Large intestine (tissue), 3 donors: ENCODE results near the gene C9. TPM values are rescaled to one million over a fixed set of nuclear protein-coding genes. Genes with fewer than 3 reads are reported as not detected.

Source experiments
- DNase-seq, 2 donors: peaks; one replicate each; pipeline versions ENCODE4 v3.0.0 to v3.0.0-alpha.2; 2013
- H3K27ac ChIP-seq: one replicate; pipeline ENCODE4 v1.5.1; 2013; ENCODE audit warnings: low read length
- H3K27me3 ChIP-seq: 2 replicates; pipeline ENCODE4 v1.6.1; 2013; ENCODE audit warnings: low read length; ENCODE audit not compliant: control insufficient read depth, insufficient read depth
- H3K36me3 ChIP-seq: 2 replicates; pipeline ENCODE4 v1.6.1; 2013; ENCODE audit warnings: low read length; ENCODE audit not compliant: control insufficient read depth, insufficient read depth
- H3K4me1 ChIP-seq: one replicate; pipeline ENCODE4 v1.6.1; 2013; ENCODE audit warnings: low read length; ENCODE audit not compliant: control insufficient read depth, insufficient read depth
- H3K4me3 ChIP-seq: one replicate; pipeline ENCODE4 v1.5.1; 2013; ENCODE audit warnings: low read length
- H3K9me3 ChIP-seq: one replicate; pipeline ENCODE4 v1.6.1; 2013; ENCODE audit warnings: mild to moderate bottlenecking, low read depth, low read length, moderate library complexity; ENCODE audit not compliant: control insufficient read depth
- WGBS: methylation state at CpG from one replicate; pipeline ENCODE4 v1.1.5; 2013; ENCODE audit warnings: low lambda C conversion rate; ENCODE audit not compliant: insufficient coverage; 5-methylcytosine and 5-hydroxymethylcytosine counted together
- polyA plus RNA-seq: library from polyadenylated mRNA; unstranded; fragments of 120-200 nt; gene quantifications from one replicate; pipeline ENCODE4 v1.2.1, GENCODE V29; 2013

C9 gene
- polyA plus RNA-seq, 1 donor, result 0.04 TPM

DNA sequence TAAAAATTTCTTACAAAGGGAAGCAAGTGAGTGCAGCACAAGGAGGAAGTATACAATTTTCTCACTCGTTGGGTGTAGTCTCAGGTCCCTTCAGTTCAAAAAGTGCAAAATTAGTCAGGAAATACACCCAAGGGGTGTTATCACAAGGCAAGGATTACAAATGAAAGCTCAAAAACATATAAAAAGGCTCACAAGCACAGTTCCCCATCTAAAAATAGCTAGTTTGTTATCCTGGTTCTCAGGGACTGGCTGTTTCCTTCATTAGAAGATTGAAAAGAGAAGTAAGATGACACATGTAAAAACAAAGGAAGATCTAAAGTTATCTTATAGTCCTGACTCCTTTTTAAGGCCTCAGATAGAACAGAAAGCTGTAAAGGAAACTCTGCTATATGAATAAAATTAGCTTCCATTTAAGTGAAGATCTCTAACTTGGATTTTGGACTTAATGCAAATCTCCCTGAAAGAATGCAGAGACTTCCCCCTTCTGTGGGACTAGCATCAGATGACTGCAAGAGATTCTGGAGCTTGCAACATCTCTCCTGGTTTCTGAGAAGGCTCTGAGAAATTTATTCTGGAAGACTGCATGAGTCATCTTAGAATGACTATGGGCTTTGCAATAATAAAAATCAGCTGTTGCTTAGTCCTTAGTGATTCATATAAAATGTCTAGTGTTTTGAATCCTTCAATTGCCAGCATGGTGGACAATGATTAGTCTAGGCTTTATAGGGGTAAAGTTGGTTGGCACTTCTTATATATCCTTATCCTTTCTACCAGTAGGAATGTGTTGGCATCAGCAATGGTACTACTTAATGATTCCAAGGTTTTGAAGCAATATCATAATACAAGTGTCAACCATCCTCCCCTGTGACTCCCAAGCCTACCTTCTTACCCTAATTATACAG is 35.1 kb upstream of the C9 start:
- Histone ChIP-seq H3K4me1 (peaks cover 48% of the 10 kb centered on the region), H3K9me3 (no peaks in the 10 kb centered on the region), H3K4me3 (no peak overlapping the region), H3K36me3 (peaks cover 13% of the 10 kb centered on the region), H3K27me3 (no peaks in the 10 kb centered on the region), H3K27ac (peak overlapping the region; percentile 99)
- no CpG with 5 or more reads among the region's 1 CpG for WGBS
- peak; percentile 91 to 94 for DNase-seq

DNA sequence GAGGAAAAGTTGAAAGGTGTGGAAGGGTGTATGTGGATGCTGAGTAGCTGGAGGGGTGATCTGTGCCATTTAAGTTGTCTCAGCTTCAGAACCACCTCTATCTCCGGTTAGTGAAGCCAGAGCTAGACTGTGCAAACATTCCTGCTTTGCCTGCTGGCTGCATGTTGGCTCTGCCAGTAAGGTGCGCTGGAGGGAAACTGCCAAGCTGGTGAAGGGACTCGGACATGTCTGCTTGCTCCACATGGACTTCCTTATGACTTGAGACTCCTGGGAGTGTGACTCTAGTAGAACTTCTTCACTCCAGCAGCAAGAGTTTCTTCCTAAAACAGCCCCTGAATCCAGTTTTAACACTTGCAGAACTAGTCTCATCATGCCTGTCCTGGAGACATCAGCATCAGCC is 32.5 kb upstream of the C9 start:
- Histone ChIP-seq H3K27ac (peak overlapping the region; percentile 99), H3K36me3 (peaks cover 34% of the 10 kb centered on the region), H3K9me3 (no peaks in the 10 kb centered on the region), H3K4me3 (no peak overlapping the region), H3K27me3 (no peaks in the 10 kb centered on the region), H3K4me1 (peaks cover 37% of the 10 kb centered on the region)
- no CpG with 5 or more reads among the region's 3 CpGs for WGBS
- no peak for DNase-seq

DNA sequence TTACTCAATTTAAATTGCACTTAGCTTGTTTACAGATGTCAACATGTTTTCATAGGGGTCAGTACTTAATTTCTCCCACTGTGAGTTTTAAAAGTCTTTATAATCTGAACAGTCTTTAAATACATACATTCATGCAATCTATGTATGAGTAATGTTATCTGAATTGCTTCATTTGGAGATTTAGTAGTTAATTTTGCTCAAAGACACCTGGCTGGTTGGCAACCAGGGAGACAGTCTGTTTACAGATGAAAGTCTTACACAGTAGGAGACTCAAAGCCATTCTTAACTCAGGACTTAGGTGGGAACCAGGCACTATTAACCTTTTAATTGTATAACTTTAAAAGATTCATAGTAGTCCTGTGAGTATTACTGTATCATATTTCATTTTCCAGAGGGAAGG is 31.2 kb upstream of the C9 start:
- Histone ChIP-seq H3K4me3 (no peak overlapping the region), H3K36me3 (peaks cover 44% of the 10 kb centered on the region), H3K4me1 (peaks cover 32% of the 10 kb centered on the region), H3K9me3 (no peaks in the 10 kb centered on the region), H3K27ac (peak overlapping the region; percentile 11), H3K27me3 (no peaks in the 10 kb centered on the region)
- no peak for DNase-seq

DNA sequence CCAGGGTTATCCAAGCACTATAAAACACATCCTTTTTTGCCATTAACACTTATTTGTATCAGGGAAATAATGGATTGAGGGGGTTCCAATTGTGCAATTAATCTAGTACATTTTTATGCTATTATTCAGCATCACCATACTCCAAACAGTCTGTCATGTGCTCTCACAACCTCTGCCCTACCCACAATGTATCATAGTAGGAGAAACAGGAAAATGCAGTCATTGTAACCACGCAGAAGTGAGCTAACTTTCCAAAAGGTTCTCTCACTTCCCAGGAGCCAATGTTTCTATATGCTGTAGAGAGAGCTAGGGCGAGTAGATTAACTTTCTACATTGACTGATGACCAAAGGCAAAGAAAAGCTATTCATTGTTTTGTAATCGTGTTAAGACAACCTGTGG is 30.7 kb upstream of the C9 start:
- no peaks in the 10 kb centered on the region for H3K27me3 ChIP-seq
- WGBS, result no CpG with 5 or more reads among the region's 3 CpGs
- DNase-seq, result no peak
- H3K4me3 ChIP-seq, result no peak overlapping the region
- H3K36me3 ChIP-seq, result peaks cover 50% of the 10 kb centered on the region
- peaks cover 27% of the 10 kb centered on the region for H3K4me1 ChIP-seq
- H3K9me3 ChIP-seq, result no peaks in the 10 kb centered on the region
- peak overlapping the region; percentile 11 for H3K27ac ChIP-seq

DNA sequence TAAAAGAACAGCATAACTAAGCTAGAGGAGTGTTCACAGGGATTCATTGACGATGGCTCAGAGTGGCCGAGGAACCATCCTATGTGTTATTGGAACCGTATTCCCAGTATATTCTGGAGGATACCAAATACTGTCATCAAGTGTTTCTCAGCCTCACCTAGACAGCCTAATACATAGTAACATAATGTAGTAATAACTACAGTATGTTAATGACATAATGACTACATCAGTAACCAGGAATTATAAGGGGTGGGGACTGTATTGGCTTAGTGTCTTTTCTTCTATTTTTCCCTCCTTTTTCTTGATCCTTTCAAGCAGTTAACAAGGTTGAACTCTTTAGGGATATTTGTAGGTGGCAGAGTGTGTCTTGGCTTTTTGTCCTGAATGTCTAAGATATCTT is 26.6 kb upstream of the C9 start:
- Histone ChIP-seq H3K27me3 (no peaks in the 10 kb centered on the region), H3K9me3 (no peaks in the 10 kb centered on the region), H3K36me3 (peaks cover 62% of the 10 kb centered on the region), H3K4me3 (no peak overlapping the region), H3K27ac (no peak overlapping the region), H3K4me1 (no peaks in the 10 kb centered on the region)
- no peak for DNase-seq
- no CpG with 5 or more reads among the region's 3 CpGs for WGBS

DNA sequence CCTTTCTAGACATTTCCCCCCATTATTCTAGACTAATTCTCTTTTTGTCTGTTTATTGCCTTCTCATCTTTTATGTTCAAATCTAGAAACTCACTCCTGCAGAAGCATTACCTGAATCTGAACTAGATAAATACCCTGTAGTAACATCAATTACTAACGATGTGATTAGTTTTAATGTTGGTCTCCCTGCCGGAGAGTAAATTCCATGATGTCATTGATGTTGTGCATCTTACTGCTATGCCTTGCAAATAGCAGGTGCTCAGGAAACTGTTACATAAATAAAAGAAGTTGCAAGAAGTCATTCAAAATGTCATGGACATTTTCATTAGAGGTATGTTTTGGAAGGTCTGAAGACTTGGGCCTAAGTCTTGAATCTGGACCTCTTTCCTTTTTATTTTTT is 23.0 kb upstream of the C9 start:
- no peak for DNase-seq
- WGBS, result 100% methylated on average over 2 of the region's 2 CpGs

DNA sequence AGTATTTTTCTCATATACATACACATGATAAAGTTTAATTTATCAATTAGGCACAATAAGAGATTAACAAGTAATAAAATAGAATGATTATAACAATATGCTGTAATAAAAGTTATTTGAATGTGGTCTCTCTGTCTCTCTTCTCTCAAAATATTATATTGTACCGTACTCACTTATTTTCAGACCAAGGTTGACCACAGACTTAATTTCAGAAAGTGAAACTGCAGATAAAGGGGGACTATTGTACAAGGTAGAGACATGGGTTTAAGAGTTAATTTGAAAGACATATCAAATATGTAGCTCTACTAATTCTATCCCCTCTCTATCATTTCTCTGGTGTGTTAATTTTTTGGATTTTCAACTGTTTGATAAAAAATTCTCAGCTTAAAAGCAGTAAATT is 20.0 kb upstream of the C9 start:
- WGBS, result no CpG with 5 or more reads among the region's 1 CpG
- Histone ChIP-seq H3K36me3 (peaks cover 72% of the 10 kb centered on the region), H3K27ac (no peak overlapping the region), H3K4me3 (no peak overlapping the region), H3K9me3 (no peaks in the 10 kb centered on the region), H3K27me3 (no peaks in the 10 kb centered on the region), H3K4me1 (no peaks in the 10 kb centered on the region)
- DNase-seq, result no peak

More for the DNA sequence above, 23.0 kb upstream of the C9 start:
- H3K9me3 ChIP-seq, result no peaks in the 10 kb centered on the region
- H3K27me3 ChIP-seq, result no peaks in the 10 kb centered on the region
- no peak overlapping the region for H3K4me3 ChIP-seq
- no peaks in the 10 kb centered on the region for H3K4me1 ChIP-seq
- no peak overlapping the region for H3K27ac ChIP-seq
- peaks cover 70% of the 10 kb centered on the region for H3K36me3 ChIP-seq

DNA sequence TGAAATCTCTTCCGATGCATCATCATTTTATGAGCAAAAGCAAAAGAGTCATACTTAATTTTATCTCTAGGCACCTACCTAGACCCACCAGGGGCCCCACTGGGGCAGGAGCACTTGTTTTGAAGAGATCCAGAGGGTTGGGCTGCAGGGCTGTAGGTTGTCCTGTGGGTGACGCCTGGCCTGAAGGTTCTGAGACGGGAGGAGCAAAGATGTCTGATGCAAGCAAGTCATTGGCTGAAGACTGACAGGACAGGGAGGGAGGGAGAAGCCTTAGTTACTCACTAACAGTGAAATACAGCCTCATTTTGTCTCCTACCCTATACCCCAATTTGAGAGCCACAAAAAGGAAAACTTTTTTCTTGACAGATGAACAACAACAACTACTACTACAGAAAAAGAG is 17.1 kb upstream of the C9 start:
- Histone ChIP-seq H3K4me3 (no peak overlapping the region), H3K27me3 (no peaks in the 10 kb centered on the region), H3K9me3 (no peaks in the 10 kb centered on the region), H3K27ac (no peak overlapping the region), H3K4me1 (no peaks in the 10 kb centered on the region), H3K36me3 (peaks cover 79% of the 10 kb centered on the region)
- no peak for DNase-seq
- WGBS, result no CpG with 5 or more reads among the region's 3 CpGs

DNA sequence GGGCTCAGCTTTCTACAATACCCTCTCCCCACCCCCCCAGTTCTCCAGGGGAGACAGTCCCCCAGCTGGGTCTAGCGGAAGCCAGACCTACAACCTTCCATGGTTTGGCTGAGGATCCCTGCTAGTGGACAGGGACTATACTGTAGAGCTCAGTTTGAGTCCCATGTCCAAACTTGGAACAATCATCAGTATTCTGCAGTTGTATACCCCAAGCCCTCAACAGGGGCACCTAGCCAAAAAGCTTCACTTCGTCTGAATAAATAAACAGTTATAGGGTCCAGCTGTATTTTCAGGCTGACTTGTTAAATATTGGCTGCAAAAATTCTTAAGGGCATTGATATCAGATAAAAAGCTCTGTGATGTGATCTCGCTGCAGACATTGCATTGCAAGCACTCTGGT is 15.4 kb upstream of the C9 start:
- peaks cover 84% of the 10 kb centered on the region for H3K36me3 ChIP-seq
- no peak for DNase-seq
- no peak overlapping the region for H3K4me3 ChIP-seq
- no peaks in the 10 kb centered on the region for H3K9me3 ChIP-seq
- H3K27me3 ChIP-seq, result no peaks in the 10 kb centered on the region
- no CpG with 5 or more reads among the region's 3 CpGs for WGBS
- no peak overlapping the region for H3K27ac ChIP-seq
- peaks cover 3% of the 10 kb centered on the region for H3K4me1 ChIP-seq

DNA sequence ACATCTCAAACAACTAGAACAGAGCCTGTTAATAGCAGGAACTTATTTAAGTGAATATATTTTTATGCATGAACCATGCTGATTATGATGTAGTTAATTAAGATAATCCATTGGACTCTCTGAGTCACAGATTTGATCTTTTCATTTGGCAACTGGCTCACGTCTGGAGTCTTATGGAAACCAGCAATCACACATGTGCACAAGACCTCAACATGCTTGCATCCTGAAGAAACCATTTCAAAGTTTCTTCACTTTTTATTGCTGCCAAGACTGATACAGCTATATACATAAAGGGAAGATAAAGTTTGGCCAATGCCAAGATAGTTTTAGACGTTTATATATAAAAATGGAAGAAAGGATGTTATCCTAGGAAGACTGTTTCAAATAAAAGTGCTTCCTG is 13.3 kb upstream of the C9 start:
- H3K4me3 ChIP-seq, result no peak overlapping the region
- H3K27ac ChIP-seq, result no peak overlapping the region
- 94% methylated on average over 2 of the region's 2 CpGs for WGBS
- H3K27me3 ChIP-seq, result no peaks in the 10 kb centered on the region
- DNase-seq, result no peak
- H3K4me1 ChIP-seq, result peaks cover 15% of the 10 kb centered on the region
- no peaks in the 10 kb centered on the region for H3K9me3 ChIP-seq
- H3K36me3 ChIP-seq, result peaks cover 76% of the 10 kb centered on the region

DNA sequence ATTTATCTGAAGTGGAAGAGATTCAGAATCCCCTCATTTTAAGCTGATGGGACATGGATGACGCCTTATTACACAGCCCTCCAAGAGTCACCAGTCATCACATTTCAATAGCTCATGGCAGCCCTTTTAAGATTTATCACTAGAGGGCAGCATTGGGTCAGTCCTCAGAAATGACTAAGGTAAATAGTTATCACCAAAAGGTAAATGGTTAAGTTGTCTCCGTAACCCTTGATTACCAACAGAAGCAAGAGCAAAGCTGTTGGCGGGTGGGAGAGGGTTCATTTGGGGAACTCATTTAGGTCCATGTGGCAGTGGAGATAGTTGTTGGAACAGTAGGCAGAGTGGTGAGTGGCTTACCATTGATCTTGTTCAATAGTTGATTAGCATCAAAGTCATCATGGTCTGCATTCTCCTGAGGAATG is 12.0 kb upstream of the C9 start:
- peaks cover 20% of the 10 kb centered on the region for H3K4me1 ChIP-seq
- no peaks in the 10 kb centered on the region for H3K27me3 ChIP-seq
- H3K27ac ChIP-seq, result no peak overlapping the region
- whole genome bisulfite sequencing, result no CpG with 5 or more reads among the region's 3 CpGs
- H3K9me3 ChIP-seq, result no peaks in the 10 kb centered on the region
- DNase-seq, result peak; percentile 33 to 49
- peaks cover 72% of the 10 kb centered on the region for H3K36me3 ChIP-seq
- H3K4me3 ChIP-seq, result no peak overlapping the region
